ENCODE data around the gene EEPD1.

GRCh38 chr7:36203071-36203790 is 50.2 kb downstream of the EEPD1 start:
- TF ChIP-seq POLR2AphosphoS5 (IDR thresholded peaks at IDR 0.05; ENCODE audit: low read depth, low read length) (no peak), TAF1 (IDR thresholded peaks at IDR 0.05; ENCODE audit: low read depth, low read length) (no peak), POLR2A (IDR thresholded peaks at IDR 0.05; ENCODE audit: low read depth, low read length) (no peak), SPI1 (IDR thresholded peaks at IDR 0.05; ENCODE audit: low read depth, low read length) (no peak)
